ENCODE data around the gene RNF4. TPM values are rescaled to one million over a fixed set of nuclear protein-coding genes. Genes with fewer than 3 reads are reported as not detected.

The RNF4 gene
- total RNA-seq, 1 donor from 2014 or later, result 74.2 TPM

- H3K36me3 Mint-ChIP-seq (ENCODE audit: low read depth), result no peaks in the 10 kb centered on the region
- H3K4me1 Mint-ChIP-seq, result no peaks in the 10 kb centered on the region
- no peak for TF ChIP-seq CTCF (conservative IDR thresholded peaks at IDR 0.05)
- no peak overlapping the region for H3K27ac Mint-ChIP-seq (ENCODE audit: unreplicated experiment)
- H3K27me3 Mint-ChIP-seq (ENCODE audit: low read depth), result no peaks in the 10 kb centered on the region
- H3K9me3 Mint-ChIP-seq, result no peaks in the 10 kb centered on the region
- DNase-seq (ENCODE audit: low read depth, low spot score), result no peak
- no peak overlapping the region for H3K4me3 Mint-ChIP-seq
These were observed 18.4 kb upstream of the RNF4 start for GRCh38 chr4:2450394-2451035.

DNA sequence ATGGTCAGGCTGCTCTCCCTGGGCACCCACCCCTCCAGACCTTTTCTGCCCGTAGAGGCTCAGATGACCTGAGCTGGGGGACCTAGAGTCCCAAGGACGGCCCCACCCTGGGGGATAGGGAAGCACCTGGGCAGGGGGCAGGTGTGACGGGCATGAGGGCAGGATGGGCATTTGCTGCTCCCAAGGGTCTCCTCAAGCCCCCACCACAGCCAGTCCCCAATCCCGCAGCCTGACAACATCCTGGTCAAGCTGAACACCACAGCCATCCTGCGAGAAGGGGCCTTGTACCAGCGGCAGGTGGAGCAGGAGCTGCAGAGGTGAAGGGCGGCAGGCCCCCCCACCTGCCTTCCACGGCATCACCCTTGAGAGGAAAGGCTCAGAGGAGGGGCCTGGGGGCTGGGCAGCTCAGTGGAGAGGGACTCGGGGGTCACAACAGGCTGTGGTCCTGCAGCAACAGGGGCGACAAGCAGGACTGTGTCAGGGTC is 17.8 kb upstream of the RNF4 start:
- DNase-seq (ENCODE audit: low read depth, low spot score), result no peak
- Mint-ChIP-seq H3K4me3 (no peak overlapping the region), H3K4me1 (no peaks in the 10 kb centered on the region), H3K9me3 (no peaks in the 10 kb centered on the region), H3K27ac (ENCODE audit: unreplicated experiment) (no peak overlapping the region), H3K27me3 (ENCODE audit: low read depth) (no peaks in the 10 kb centered on the region), H3K36me3 (ENCODE audit: low read depth) (no peaks in the 10 kb centered on the region)
- no peak for TF ChIP-seq CTCF (conservative IDR thresholded peaks at IDR 0.05)

DNA sequence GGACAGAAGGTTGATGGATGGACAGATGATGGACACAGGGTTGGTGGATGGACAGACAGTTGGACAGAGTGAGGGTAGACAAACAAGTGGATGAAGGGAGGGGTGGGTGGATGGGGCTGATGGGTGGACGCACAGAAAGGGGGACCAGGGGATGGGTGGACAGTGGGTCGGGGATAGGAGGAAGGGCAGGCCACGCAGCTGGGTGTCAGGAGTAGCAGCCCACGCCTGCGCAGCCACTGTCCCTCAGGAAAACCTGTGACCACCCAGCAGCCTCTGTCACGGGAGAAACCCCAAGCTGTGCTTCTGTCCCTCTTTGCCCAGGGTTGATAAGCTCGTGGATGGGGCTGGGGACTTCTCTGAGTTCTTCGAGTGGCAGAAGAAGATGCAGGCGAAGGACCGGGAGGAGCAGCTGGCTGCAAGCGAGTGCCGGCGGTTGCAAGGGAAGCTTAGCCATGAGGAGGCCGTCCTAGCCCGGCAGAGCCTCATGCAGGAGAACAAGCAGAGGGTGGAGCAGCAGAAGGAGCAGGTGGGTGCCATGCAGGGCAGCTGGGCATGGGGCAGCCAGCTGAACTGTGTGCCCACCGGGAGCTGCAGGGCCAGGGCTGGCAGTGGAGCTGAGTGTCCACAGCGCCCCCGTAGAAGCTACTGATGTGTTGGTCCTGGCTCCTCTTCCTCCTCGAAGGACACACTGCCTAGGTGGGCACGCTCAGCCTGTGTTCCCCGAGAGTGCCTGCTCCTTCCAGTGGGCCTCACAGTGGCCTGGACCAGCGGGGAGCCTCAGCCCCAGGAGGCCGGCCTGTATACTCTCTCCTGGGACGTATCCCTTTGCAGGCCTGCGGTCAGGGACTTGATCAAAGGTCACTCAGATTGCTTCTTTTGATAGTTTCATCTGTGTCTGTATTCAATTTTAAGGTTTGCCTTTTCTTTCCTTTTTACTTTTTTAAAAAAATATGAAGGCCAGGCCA is 16.8 kb upstream of the RNF4 start:
- Mint-ChIP-seq H3K27ac (ENCODE audit: unreplicated experiment) (no peak overlapping the region), H3K4me1 (no peaks in the 10 kb centered on the region), H3K9me3 (no peaks in the 10 kb centered on the region), H3K27me3 (ENCODE audit: low read depth) (no peaks in the 10 kb centered on the region), H3K4me3 (no peak overlapping the region), H3K36me3 (ENCODE audit: low read depth) (no peaks in the 10 kb centered on the region)
- no peak for TF ChIP-seq CTCF (conservative IDR thresholded peaks at IDR 0.05)
- no peak for DNase-seq (ENCODE audit: low read depth, low spot score)

- H3K27ac Mint-ChIP-seq (ENCODE audit: unreplicated experiment), result no peak overlapping the region
- no peaks in the 10 kb centered on the region for H3K9me3 Mint-ChIP-seq
- H3K27me3 Mint-ChIP-seq (ENCODE audit: low read depth), result peaks cover 3% of the 10 kb centered on the region
- no peaks in the 10 kb centered on the region for H3K36me3 Mint-ChIP-seq (ENCODE audit: low read depth)
- no peak overlapping the region for H3K4me3 Mint-ChIP-seq
- no peak for DNase-seq (ENCODE audit: low read depth, low spot score)
- H3K4me1 Mint-ChIP-seq, result peaks cover 9% of the 10 kb centered on the region
- no peak for TF ChIP-seq CTCF (conservative IDR thresholded peaks at IDR 0.05)
These were observed 11.2 kb upstream of the RNF4 start for GRCh38 chr4:2457481-2458295.

Data from neural crest cell (in vitro differentiated cells).